ENCODE measurements around the gene SLC12A9.
A peak's percentile ranks its signal among the peaks of the same experiment; 100 is the strongest.
"Not testable (repeated sequence)": the region's sequence is repeated elsewhere in the genome, so short reads cannot be mapped to it uniquely, and the experiment has no call there.

The SLC12A9 gene, protein sequence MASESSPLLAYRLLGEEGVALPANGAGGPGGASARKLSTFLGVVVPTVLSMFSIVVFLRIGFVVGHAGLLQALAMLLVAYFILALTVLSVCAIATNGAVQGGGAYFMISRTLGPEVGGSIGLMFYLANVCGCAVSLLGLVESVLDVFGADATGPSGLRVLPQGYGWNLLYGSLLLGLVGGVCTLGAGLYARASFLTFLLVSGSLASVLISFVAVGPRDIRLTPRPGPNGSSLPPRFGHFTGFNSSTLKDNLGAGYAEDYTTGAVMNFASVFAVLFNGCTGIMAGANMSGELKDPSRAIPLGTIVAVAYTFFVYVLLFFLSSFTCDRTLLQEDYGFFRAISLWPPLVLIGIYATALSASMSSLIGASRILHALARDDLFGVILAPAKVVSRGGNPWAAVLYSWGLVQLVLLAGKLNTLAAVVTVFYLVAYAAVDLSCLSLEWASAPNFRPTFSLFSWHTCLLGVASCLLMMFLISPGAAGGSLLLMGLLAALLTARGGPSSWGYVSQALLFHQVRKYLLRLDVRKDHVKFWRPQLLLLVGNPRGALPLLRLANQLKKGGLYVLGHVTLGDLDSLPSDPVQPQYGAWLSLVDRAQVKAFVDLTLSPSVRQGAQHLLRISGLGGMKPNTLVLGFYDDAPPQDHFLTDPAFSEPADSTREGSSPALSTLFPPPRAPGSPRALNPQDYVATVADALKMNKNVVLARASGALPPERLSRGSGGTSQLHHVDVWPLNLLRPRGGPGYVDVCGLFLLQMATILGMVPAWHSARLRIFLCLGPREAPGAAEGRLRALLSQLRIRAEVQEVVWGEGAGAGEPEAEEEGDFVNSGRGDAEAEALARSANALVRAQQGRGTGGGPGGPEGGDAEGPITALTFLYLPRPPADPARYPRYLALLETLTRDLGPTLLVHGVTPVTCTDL

DNA sequence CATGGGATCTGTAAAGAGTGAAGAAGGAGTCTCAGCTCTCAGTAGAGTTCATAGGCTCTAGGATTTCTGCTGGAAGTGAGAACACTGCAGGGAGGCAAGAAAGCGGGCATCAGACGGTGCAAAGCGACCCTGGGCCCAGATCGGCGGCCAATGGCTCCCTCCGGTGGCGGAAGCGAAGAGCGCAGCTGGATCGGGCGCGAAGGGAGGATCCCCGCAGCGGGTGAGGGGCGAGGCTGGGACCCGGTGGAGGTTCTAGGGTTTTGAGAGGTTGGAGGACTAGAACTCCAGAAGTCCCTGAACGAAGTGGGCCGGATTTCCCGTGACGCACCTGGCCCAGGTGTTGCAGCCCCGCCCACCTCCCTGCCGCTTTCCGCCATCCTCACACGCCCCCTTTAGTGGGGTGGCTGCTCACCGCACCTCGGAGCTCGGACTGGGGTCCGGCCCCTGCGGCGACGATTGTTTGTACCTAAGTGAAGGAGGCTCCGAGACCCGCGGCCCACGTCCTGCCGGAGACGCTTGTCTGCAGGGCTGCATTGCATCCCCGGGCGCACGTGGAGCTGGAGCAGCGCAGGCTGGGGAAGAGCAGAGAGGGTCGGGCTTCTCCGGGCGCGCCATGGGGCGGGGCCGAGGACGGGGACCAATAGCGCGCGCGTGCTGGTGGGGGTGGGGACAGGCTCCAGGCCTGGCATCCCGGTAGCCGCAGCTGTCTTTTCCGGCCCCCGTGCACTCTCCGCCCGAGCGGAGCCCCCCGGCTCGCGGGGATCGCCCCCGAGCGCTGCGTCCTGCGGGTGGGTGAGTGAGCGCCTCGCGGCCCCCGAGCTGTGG, at the start of gene SLC12A9:
Gene SLC12A9, plus strand, starts transcription at position 666 of the 825 bp plus-strand sequence. CDS start 1,485 bp downstream, outside the sequence.
- DNase-seq: peak; percentile 92 to 93

DNA sequence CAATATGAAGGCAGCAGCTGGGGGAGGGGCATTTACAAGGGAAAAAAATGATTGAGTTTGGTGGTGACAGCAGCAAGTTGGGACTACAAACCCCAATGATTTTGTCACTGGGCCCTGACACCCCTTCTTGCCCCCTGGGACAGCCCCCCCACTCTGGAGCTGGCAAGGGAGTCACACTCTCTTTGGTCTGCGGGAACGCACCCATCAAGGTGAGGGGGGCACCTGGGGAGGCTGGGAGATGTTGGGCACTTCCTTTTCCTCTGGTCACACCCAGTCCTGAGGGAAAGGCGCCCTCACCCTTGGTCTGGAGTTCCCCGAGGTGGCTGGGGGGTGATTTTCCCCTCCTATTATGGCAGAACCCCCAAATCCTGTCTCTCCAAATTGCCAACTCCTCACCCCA, 49.6 kb upstream of the SLC12A9 start:
- DNase-seq: no peak

DNA sequence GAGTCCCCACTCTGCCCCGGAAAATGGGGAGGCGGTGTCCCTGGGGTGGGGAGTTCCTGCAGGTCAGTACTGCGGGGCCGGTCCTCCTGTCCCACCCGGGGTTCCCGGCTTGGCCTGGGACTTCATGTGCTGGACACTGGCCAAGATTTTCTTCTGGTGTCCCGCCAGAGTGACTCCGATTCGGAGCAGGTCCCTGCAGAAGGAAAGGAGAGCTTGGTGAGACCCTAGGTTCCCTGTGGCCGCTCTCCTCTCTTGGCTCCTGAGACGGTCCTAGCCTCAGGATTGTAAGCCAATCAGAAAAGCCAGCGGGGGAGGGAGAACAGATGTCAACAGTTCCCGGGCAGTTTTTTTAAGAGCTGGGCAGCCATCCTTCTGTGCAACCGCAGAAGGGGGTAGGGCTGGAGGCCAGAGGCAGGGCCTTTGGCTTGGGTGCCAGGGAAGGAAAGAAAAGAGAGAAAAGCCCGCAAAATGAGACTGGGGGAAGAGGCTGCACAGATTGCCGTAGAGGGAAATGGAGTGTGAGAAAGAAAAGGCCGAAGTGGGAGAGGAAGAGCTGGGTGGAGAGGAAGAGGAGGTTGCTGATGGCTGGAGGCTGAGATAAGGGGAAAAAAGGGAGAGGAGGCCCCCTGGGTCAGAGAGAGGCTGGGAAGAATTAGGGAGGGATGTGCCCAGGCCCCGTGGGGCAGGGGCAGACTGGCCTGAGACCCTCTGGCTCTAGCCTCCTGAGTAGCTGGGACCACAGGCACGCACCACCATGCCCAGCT, 48.9 kb upstream of the SLC12A9 start:
- DNase-seq: peak; percentile 79 to 82

DNA sequence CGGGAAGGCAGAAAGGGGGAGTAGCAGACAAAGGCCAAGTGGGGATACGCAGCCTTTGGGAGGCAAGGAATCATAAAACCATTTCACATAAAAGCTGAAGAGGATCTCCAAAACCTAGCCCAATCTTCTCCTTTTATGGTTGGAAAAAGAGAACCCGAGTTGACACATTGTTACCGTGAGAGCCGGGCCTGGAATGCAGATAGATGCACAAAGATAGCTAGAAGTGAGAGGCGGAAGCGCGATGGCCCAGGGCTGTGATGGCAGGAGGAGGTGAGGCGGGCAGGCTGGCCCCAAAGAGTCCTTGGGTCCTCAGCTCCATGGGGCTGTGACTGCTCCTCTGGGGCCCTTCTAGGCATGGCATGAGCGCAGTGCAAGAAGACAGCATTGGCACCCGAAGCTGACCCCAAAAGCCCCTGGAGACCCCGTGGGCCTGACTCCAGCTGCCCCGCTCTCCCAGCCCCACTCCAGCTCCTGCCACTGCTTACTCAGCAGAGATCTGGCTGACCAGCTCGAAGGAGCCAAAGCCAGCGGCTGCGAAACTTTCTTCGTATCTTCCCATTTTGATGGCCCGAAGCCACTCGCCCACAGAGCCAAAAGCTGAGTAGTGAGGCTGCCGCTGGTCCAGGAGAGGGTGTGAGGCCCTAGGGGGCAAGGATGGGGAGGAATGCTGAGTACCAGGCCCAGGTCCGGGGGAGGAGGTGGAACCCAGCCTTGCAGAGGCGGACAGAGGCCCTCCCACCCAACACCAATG, 47.7 kb upstream of the SLC12A9 start:
- no peak for DNase-seq

DNA sequence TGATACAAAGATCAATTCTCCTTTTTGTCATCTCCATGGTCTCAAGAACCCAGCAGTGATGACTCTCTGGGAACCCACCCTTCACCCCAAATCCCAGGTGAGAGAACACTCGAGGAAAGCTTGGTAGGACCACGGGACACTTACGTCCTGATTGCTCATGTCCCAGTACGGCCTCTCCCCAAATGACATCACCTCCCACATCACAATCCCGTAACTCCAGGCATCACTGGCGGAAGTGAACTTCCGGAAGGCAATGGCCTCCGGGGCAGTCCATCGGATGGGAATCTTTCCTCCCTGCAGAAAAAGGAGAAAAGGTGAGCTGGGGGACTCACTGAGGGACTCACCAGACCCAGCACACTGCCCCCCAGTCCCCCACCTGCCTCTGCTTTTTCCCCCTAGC, 46.2 kb upstream of the SLC12A9 start:
- DNase-seq: no peak

DNA sequence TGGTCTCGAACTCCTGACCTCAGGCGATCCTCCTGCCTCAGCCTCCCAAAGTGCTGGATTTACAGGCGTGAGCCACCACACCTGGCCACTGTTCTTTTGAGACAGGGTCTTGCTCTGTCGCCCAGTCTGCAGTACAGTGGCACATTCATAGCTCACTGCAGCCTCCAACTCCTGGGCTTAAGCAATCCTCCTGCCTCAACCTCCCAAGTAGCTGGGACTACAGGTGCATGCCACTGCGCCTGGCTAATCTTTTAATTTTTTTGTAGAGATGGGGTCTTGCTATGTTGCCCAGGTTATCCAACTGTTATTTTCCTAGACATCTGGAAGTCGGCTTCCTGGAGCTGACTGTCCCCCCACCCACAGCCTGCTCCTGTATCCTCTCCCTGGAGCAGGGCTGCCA, 45.6 kb upstream of the SLC12A9 start:
- DNase-seq: not testable (repeated sequence)

DNA sequence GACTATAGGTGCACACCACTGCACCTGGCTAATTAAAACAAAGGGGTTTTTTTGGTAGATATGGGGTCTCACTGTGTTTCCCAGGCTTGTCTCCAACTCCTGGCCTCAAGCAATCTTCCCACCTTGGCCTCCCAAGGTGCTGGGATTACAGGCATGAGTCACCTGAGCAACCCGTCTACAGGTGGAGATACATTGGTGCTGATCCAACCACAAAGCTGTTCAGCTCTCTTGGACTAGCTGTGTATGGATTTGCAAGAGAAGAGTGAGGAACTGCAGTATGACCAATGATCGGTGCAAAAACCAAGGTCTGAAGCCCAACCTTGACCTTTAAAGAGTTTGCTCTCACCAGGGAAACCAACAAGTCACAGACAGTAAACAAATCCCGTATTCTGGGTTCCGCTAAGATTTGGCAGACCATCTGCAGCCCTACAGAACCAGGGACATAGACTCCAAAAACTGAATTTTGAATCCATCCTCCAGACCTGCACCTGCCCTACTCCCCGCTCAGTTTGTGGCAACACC, 44.1 kb upstream of the SLC12A9 start:
- no peak for DNase-seq

DNA sequence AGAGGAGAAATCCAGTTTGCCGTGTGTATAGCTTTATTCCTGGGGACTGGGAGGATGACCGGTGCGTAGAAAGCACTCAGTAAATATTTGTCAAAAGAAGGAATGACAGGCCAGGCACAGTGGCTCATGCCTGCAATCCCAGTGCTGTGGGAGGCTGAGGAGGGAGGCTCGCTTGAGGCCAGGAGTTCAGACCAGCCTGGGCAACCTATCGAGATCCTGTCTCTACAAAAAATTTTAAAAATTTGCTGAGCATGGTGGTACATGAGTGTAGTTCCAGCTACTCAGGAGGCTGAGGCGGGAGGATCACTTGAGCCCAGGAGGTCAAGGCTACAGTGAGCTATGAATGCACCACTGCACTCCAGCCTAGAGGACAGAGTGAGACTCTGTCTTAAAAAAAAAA, 41.0 kb upstream of the SLC12A9 start:
- DNase-seq: no peak

DNA sequence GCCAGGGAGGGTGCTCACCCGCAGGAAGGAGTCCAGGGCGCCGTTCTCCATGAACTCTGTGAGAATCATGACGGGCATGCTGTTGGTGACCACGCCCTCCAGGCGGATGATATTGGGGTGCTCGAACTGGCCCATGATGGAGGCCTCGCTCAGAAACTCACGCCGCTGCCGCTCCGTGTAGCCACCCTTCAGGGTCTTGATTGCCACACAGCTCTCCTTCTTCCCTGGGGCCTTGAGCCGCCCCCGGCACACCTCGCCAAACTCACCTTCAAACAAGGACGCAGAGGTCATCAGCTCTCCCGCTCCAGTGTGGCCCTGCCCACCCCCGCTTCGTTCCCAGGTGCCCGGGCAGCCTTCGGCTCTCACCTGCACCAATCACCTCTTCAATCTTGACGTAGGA, 39.8 kb upstream of the SLC12A9 start:
- DNase-seq: no peak

DNA sequence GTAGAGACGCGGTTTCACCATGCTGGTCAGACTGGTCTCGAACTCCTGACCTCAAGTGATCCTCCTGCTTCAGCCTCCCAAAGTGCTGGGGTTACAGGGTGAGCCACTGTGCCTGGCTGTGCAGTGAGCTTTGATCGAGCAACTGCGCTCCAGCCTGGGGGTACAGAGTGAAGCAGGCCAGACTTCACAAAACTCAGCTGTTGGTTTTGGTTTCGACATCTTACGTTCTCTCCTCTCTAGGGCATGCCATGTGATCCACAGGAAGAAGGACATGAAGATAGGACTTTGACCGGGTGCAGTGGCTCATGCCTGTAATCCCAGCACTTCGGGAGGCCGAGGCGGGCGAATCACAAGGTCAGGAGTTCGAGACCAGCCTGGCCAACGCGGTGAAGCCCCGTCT, 36.0 kb upstream of the SLC12A9 start:
- not testable (repeated sequence) for DNase-seq

DNA sequence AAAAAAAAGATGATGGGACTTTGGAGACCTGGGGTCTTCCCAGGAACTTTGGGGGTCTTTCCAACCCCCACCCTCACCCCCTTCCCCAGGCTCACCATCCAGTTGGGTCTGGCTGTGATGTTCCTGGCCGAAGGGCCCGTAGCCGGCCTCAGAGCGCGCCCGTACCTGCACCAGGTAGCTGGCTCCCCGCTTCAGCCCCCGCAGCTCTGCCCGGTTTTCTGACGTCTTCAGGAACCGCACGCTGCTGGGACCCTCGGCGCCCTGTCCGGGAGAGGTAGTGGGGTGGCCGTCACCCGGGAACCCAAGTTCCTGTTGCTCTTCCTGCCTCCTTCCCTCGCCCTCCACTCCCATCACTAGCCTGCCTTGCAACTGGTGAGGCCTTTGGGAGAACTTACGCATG, 35.4 kb upstream of the SLC12A9 start:
- no peak for DNase-seq

DNA sequence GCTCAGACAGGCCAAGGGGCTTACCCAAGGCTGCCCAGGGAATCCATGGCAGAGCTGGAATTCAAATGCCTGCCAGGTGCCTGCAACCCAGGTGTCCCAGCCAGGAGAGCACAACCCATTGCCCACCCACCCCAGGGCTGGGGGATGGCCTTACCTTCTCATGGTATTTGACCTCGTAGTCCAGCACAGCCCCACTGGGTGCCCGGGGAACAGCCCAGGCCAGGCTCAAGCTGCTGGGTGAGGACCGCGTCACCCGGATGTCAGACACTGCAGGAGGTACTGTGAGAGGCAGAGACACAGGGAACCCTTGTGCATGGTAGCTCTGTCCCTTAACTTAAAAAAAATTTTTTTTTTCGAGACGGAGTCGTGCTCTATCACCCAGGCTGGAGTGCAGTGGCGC, 34.1 kb upstream of the SLC12A9 start:
- no peak for DNase-seq

DNA sequence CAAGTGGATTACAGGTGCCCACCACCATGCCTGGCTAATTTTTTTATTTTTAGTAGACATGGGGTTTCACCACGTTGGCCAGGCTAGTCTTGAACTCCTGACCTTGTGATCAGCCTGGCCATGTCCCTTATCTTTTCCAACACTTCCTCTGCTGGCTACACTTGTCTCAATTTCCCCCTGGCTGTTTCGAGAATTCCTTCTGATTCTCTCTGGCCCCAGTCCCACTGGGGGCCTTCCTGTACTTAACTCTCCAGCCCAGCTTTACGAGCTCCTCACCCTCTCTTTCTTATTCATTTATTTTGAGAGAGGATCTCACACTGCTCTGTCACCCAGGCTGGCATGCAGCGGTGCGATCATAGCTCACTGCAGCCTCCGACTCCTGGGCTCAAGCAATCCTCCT, 33.7 kb upstream of the SLC12A9 start:
- DNase-seq: no peak

DNA sequence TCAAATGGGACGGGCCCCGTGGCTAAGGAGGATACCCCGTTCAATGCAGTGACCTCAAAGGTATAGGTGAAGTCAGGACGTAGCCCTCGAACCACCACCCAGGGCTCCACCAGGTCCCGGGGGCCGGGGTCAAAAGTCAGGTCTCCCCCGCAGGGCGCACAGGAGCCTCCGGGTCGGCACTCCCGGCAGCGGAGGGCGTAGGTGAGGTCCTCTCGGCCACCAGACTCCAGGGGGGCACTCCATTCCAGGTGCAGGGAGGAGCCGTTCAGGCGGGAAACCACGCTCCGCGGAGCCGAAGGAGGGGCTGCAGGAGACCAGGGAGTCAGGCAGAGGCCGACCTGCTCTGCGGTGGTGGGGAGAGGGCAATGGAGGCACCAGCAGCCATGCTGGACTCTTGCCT, 32.9 kb upstream of the SLC12A9 start:
- DNase-seq: no peak

DNA sequence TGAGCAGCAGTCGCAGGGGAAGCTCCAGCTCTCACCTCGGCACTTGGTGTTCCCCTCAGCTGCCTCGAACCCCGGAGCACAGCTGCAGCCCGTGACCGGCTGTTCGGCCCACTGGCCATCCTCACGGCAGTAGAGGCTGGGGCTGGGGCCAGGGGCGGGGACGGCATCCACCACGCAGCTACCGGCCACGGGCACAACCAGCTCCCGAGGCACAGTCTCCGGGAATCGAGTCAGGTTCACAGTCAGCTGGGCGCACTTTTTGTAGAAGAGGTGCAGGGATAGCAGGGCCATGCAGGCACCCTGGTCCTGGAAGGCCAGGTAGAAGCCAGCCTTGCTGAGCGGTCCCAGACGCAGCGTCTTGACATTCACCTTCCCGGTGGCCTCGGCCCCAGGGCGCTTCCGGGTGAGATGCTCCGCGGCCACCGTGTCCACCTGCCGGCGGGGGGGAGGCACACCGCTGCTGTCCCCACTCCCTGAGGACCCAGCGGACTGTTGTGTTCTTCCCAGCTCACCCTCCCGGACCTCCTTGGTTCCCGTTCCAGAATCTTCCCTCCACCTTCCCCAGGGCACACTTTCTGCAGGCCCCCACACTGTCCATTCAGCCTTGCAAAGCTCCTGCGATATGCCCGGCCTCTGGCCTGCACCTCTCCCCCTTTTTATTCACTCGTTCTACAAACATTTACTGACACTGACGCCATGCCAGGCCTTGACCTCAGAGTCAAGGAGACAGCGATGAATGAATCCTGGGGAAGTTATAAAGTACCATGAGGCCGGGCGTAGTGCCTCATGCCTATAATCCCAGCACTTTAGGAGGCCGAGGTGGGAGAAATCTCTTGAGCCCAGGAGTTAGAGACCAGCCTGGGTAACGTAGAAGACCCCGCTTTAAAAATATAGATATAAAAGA, 30.0 kb upstream of the SLC12A9 start:
- DNase-seq: no peak

DNA sequence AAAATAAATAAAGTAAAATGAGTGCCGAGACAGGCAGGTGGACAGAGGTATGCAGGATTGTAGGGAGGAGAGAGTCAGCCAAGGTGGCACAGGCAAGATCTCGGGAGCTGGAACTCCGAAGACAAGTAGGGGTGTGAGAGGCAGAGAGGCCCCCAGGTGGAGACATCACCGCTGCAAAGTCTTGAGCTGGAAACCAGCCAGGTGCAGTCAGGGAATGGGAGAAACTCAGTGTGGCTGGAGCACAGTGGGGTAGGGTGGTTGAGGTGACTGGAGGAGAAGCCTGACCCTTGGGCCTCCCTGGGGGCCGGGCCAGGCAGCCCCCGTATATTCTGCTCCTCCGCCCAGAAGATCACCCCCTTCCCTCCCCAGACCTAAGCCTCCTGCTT, 29.4 kb upstream of the SLC12A9 start:
- no peak for DNase-seq

DNA sequence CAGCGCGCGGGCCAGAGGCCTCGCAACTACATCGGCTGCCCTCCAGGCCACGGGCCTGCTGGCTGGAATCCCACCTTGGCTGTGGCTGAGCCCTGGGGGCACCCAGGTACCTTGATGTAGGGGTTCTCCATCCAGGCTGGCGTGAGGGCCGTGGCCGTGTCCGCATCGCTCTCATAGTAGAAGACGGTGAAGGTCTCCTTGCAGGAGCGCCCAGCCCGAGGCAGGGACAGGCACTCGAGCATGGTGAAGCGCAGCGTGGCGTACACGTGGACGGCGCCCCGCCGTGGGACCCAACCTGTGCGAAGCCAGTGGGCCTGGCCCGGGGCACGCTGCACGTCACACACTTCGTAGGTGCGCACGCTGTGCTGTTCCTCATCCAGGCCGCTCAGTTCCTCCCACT, 29.0 kb upstream of the SLC12A9 start:
- no peak for DNase-seq

DNA sequence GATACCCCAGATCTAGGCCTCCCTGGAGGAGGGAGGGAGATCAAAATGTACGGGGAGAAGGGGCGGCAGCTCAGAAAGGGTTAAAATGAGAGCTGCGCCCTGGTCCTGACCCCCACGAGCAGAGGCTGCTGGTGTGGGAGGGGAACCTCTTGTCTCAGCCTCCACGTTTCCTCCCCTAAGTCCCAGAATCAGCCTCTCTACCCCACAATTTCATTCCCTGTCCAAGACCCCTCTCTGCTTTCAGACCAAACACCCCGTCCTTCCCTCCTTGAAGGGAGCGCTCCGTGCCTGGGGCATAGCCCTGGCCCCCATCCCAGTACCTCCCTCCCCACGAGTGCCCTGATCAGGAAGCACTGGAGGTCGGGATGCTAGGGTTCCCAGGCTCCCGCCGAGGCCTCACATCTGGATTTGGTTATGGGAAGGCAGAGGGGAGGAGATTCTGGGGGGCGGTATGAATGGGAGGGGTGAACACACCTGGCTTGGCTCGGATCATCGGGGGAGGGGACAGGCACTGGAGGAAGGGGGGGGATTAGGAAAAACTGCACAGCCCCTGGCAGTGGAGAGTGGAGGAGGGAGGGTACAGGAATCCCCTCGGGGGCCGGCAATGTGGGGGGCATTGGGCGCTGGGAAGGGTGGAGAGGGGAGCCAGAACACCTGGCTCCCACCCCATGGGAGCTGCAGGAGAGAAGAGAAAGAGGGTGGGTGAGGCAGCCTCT, 27.9 kb upstream of the SLC12A9 start:
- no peak for DNase-seq

DNA sequence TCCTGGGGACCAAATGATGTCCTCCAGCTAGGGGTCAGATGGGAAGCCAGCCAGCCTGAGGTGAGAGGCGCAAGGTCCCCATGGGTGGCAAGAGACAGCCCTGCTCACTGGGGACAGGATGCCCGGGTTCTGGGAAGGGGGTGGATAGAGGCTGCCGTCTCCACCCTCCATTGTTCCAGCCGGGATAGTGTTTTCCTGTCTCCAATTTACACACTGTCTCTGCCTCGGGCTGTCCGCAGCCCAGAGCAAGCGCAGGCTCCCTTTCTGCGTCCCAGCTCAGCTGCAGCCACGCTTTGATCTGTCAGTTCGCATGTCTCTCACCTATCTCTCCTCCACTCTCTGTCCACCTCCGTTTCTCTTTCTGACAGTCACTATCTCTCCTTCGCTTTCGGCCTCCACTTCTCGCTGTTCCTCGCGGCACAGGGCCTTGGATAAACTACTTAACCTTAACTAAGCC, 27.3 kb upstream of the SLC12A9 start:
- peak in 1 of 2 experiments; percentile 36 for DNase-seq
